ENCODE results near the gene EIF1AX. TPM values are rescaled to one million over a fixed set of nuclear protein-coding genes. Genes with fewer than 3 reads are reported as not detected.

The EIF1AX gene
- polyA plus RNA-seq, 1 of the 3 experiments (the other 2 are of a cell fraction), result 18.2 TPM

- Histone ChIP-seq H3K4me3 (ENCODE audit: low read depth in 2 of 2, low read length in 1 of 2) (no peak overlapping the region), H3K4me2 (no peak overlapping the region), H3K4me1 (ENCODE audit: control insufficient read depth in 1 of 2, insufficient read depth in 2 of 2, low read depth in 1 of 2, low read length in 1 of 2) (no peaks in the 10 kb centered on the region), H3K9ac (no peak overlapping the region), H3K27me3 (ENCODE audit: insufficient read depth) (no peaks in the 10 kb centered on the region), H3K9me2 (no peaks in the 10 kb centered on the region), H3K9me3 (no peaks in the 10 kb centered on the region), H4K20me1 (ENCODE audit: insufficient read depth) (peaks cover 13% of the 10 kb centered on the region; the same call in 1 of the 2 replicates), H3K27ac (ENCODE audit: low read depth in 2 of 2, low read length in 1 of 2) (no peak overlapping the region), H3F3A (replicated peaks; ENCODE audit: insufficient read depth) (peaks cover 33% of the 10 kb centered on the region), H3K36me3 (replicated peaks in 1 of 2; ENCODE audit: control insufficient read depth in 1 of 2, insufficient read depth in 2 of 2, low read length in 1 of 2) (peaks cover 38 to 41% of the 10 kb centered on the region in 2 experiments), H2AFZ (ENCODE audit: low read depth) (no peak overlapping the region), H3K79me2 (ENCODE audit: insufficient read depth) (no peaks in the 10 kb centered on the region)
- POLR2A ChIA-PET, result no interaction called here
- CTCF ChIA-PET, result interaction anchor here (1.5 kb wide), 1 partner anchor 753 kb away, joined by 3 read pairs; no protein-coding TSS in a partner anchor
- no peak for DNase-seq
- TF ChIP-seq USF1 (IDR thresholded peaks at IDR 0.05; ENCODE audit: borderline replicate concordance, low read depth) (no peak), RFX5 (IDR thresholded peaks at IDR 0.05; ENCODE audit: low read length) (no peak), SIN3A (IDR thresholded peaks at IDR 0.05; ENCODE audit: borderline replicate concordance, low read depth, low read length) (no peak), USF2 (IDR thresholded peaks at IDR 0.05; ENCODE audit: borderline replicate concordance, low read depth, low read length) (no peak), EP300 (IDR thresholded peaks at IDR 0.05; ENCODE audit: borderline replicate concordance in 1 of 2, low read depth in 1 of 2, low read length in 1 of 2) (no peak), REST (IDR thresholded peaks at IDR 0.05; ENCODE audit: low read depth, low read length) (no peak), IRF3 (IDR thresholded peaks at IDR 0.05; ENCODE audit: low read depth, low read length) (no peak), EZH2phosphoT487 (IDR thresholded peaks at IDR 0.05; ENCODE audit: borderline replicate concordance, low read depth) (no peak), MXI1 (IDR thresholded peaks at IDR 0.05; ENCODE audit: low read depth, low read length) (no peak), RCOR1 (IDR thresholded peaks at IDR 0.05; ENCODE audit: low read length) (no peak), FOSL2 (IDR thresholded peaks at IDR 0.05; ENCODE audit: borderline replicate concordance, low read depth) (no peak), FOXJ3 (CRISPR knock-in tag; IDR thresholded peaks at IDR 0.05) (no peak), TCF12 (IDR thresholded peaks at IDR 0.05) (no peak), CHD2 (IDR thresholded peaks at IDR 0.05; ENCODE audit: low read length, partially characterized antibody) (no peak), NRF1 (IDR thresholded peaks at IDR 0.05; ENCODE audit: low read depth, low read length) (no peak), TAF1 (IDR thresholded peaks at IDR 0.05; ENCODE audit: borderline replicate concordance, low read depth, low read length) (no peak)
Measured at GRCh38 chrX:20124964-20125363, 16.7 kb downstream of the EIF1AX start.
